Measurements from ENCODE around the gene DST. TPM values are rescaled to one million over a fixed set of nuclear protein-coding genes. Genes with fewer than 3 reads are reported as not detected.

Gene DST
- polyA plus RNA-seq, 2 donors: 57.2 to 59.3 TPM

- Histone ChIP-seq H3K27ac (ENCODE audit: low read depth in 2 of 2, low read length in 1 of 2) (no peak overlapping the region), H3K27me3 (ENCODE audit: control insufficient read depth in 1 of 2, insufficient read depth in 2 of 2, low read length in 2 of 2) (no peaks in the 10 kb centered on the region), H3K9me3 (ENCODE audit: control insufficient read depth in 2 of 2, insufficient read depth in 1 of 2, low read depth in 1 of 2, low read length in 1 of 2) (no peaks in the 10 kb centered on the region), H3K4me3 (ENCODE audit: low read depth in 1 of 2, low read length in 2 of 2) (no peak overlapping the region), H3K36me3 (ENCODE audit: control insufficient read depth in 2 of 2, insufficient read depth in 2 of 2, low read length in 1 of 2) (peaks cover 0 to 4% of the 10 kb centered on the region in 2 donors), H3K4me1 (ENCODE audit: control insufficient read depth in 2 of 2, insufficient read depth in 2 of 2, low read length in 1 of 2) (no peaks in the 10 kb centered on the region)
- WGBS, 2 donors: 88 to 89% methylated on average over 5 of the region's 5 CpGs
These were observed 165.4 kb downstream of the DST start for GRCh38 chr6:56477241-56477640.

- H3K36me3 ChIP-seq (ENCODE audit: control insufficient read depth in 2 of 2, insufficient read depth in 2 of 2, low read length in 1 of 2): peaks cover 2 to 4% of the 10 kb centered on the region in 2 donors
- H3K27ac ChIP-seq (ENCODE audit: low read depth in 2 of 2, low read length in 1 of 2): no peak overlapping the region
- WGBS, 2 donors: 48 to 55% methylated on average over 4 of the region's 4 CpGs
These were observed 166.8 kb downstream of the DST start for GRCh38 chr6:56475736-56476457.

GRCh38 chr6:56474532-56474931 lies 168.2 kb downstream of the DST start:
- H3K27me3 ChIP-seq (ENCODE audit: control insufficient read depth in 1 of 2, insufficient read depth in 2 of 2, low read length in 2 of 2): no peaks in the 10 kb centered on the region
- no peaks in the 10 kb centered on the region for H3K9me3 ChIP-seq (ENCODE audit: control insufficient read depth in 2 of 2, insufficient read depth in 1 of 2, low read depth in 1 of 2, low read length in 1 of 2)
- no peak overlapping the region for H3K27ac ChIP-seq (ENCODE audit: low read depth in 2 of 2, low read length in 1 of 2)
- no peaks in the 10 kb centered on the region for H3K4me1 ChIP-seq (ENCODE audit: control insufficient read depth in 2 of 2, insufficient read depth in 2 of 2, low read length in 1 of 2)
- 29 to 69% methylated on average over 1 of the region's 1 CpG for WGBS, 2 donors
- no peak overlapping the region for H3K4me3 ChIP-seq (ENCODE audit: low read depth in 1 of 2, low read length in 2 of 2)
- H3K36me3 ChIP-seq (ENCODE audit: control insufficient read depth in 2 of 2, insufficient read depth in 2 of 2, low read length in 1 of 2): peaks cover 2 to 4% of the 10 kb centered on the region in 2 donors

More at GRCh38 chr6:56475736-56476457, 166.8 kb downstream of the DST start:
- no peaks in the 10 kb centered on the region for H3K27me3 ChIP-seq (ENCODE audit: control insufficient read depth in 1 of 2, insufficient read depth in 2 of 2, low read length in 2 of 2)
- H3K4me3 ChIP-seq (ENCODE audit: low read depth in 1 of 2, low read length in 2 of 2): no peak overlapping the region
- no peaks in the 10 kb centered on the region for H3K4me1 ChIP-seq (ENCODE audit: control insufficient read depth in 2 of 2, insufficient read depth in 2 of 2, low read length in 1 of 2)
- H3K9me3 ChIP-seq (ENCODE audit: control insufficient read depth in 2 of 2, insufficient read depth in 1 of 2, low read depth in 1 of 2, low read length in 1 of 2): no peaks in the 10 kb centered on the region

- no peaks in the 10 kb centered on the region for H3K4me1 ChIP-seq (ENCODE audit: control insufficient read depth in 2 of 2, insufficient read depth in 2 of 2, low read length in 1 of 2)
- WGBS, 2 donors: 95 to 97% methylated on average over 13 of the region's 13 CpGs
- H3K36me3 ChIP-seq (ENCODE audit: control insufficient read depth in 2 of 2, insufficient read depth in 2 of 2, low read length in 1 of 2): peaks cover 4 to 8% of the 10 kb centered on the region in 2 donors
- H3K27me3 ChIP-seq (ENCODE audit: control insufficient read depth in 1 of 2, insufficient read depth in 2 of 2, low read length in 2 of 2): no peaks in the 10 kb centered on the region
- no peak overlapping the region for H3K27ac ChIP-seq (ENCODE audit: low read depth in 2 of 2, low read length in 1 of 2)
- no peak overlapping the region for H3K4me3 ChIP-seq (ENCODE audit: low read depth in 1 of 2, low read length in 2 of 2)
- H3K9me3 ChIP-seq (ENCODE audit: control insufficient read depth in 2 of 2, insufficient read depth in 1 of 2, low read depth in 1 of 2, low read length in 1 of 2): no peaks in the 10 kb centered on the region
These were observed 179.2 kb downstream of the DST start for GRCh38 chr6:56463443-56463842.

- H3K4me3 ChIP-seq (ENCODE audit: low read depth in 1 of 2, low read length in 2 of 2): no peak overlapping the region
- 86 to 92% methylated on average over 13 of the region's 13 CpGs for WGBS, 2 donors
- H3K9me3 ChIP-seq (ENCODE audit: control insufficient read depth in 2 of 2, insufficient read depth in 1 of 2, low read depth in 1 of 2, low read length in 1 of 2): no peaks in the 10 kb centered on the region
- peaks cover 4 to 8% of the 10 kb centered on the region in 2 donors for H3K36me3 ChIP-seq (ENCODE audit: control insufficient read depth in 2 of 2, insufficient read depth in 2 of 2, low read length in 1 of 2)
- H3K27ac ChIP-seq (ENCODE audit: low read depth in 2 of 2, low read length in 1 of 2): no peak overlapping the region
- H3K4me1 ChIP-seq (ENCODE audit: control insufficient read depth in 2 of 2, insufficient read depth in 2 of 2, low read length in 1 of 2): no peaks in the 10 kb centered on the region
- H3K27me3 ChIP-seq (ENCODE audit: control insufficient read depth in 1 of 2, insufficient read depth in 2 of 2, low read length in 2 of 2): no peaks in the 10 kb centered on the region
These were observed 183.5 kb downstream of the DST start for GRCh38 chr6:56459030-56459805.

GRCh38 chr6:56458324-56458884 lies 184.3 kb downstream of the DST start:
- Histone ChIP-seq H3K4me1 (ENCODE audit: control insufficient read depth in 2 of 2, insufficient read depth in 2 of 2, low read length in 1 of 2) (no peaks in the 10 kb centered on the region), H3K4me3 (ENCODE audit: low read depth in 1 of 2, low read length in 2 of 2) (no peak overlapping the region), H3K36me3 (ENCODE audit: control insufficient read depth in 2 of 2, insufficient read depth in 2 of 2, low read length in 1 of 2) (peaks cover 4% of the 10 kb centered on the region in 2 donors), H3K27me3 (ENCODE audit: control insufficient read depth in 1 of 2, insufficient read depth in 2 of 2, low read length in 2 of 2) (no peaks in the 10 kb centered on the region), H3K9me3 (ENCODE audit: control insufficient read depth in 2 of 2, insufficient read depth in 1 of 2, low read depth in 1 of 2, low read length in 1 of 2) (no peaks in the 10 kb centered on the region), H3K27ac (ENCODE audit: low read depth in 2 of 2, low read length in 1 of 2) (no peak overlapping the region)
- 64 to 84% methylated on average over 5 of the region's 5 CpGs for WGBS, 2 donors

- Histone ChIP-seq H3K27me3 (ENCODE audit: control insufficient read depth in 1 of 2, insufficient read depth in 2 of 2, low read length in 2 of 2) (no peaks in the 10 kb centered on the region), H3K36me3 (ENCODE audit: control insufficient read depth in 2 of 2, insufficient read depth in 2 of 2, low read length in 1 of 2) (peaks cover 3 to 4% of the 10 kb centered on the region in 2 donors), H3K4me3 (ENCODE audit: low read depth in 1 of 2, low read length in 2 of 2) (no peak overlapping the region), H3K4me1 (ENCODE audit: control insufficient read depth in 2 of 2, insufficient read depth in 2 of 2, low read length in 1 of 2) (no peaks in the 10 kb centered on the region), H3K27ac (ENCODE audit: low read depth in 2 of 2, low read length in 1 of 2) (no peak overlapping the region), H3K9me3 (ENCODE audit: control insufficient read depth in 2 of 2, insufficient read depth in 1 of 2, low read depth in 1 of 2, low read length in 1 of 2) (no peaks in the 10 kb centered on the region)
- 47 to 55% methylated on average over 2 of the region's 2 CpGs for WGBS, 2 donors
These were observed 185.9 kb downstream of the DST start for GRCh38 chr6:56456785-56457184.

- H3K9me3 ChIP-seq (ENCODE audit: control insufficient read depth in 2 of 2, insufficient read depth in 1 of 2, low read depth in 1 of 2, low read length in 1 of 2): no peaks in the 10 kb centered on the region
- no peak overlapping the region for H3K4me3 ChIP-seq (ENCODE audit: low read depth in 1 of 2, low read length in 2 of 2)
- no peaks in the 10 kb centered on the region for H3K27me3 ChIP-seq (ENCODE audit: control insufficient read depth in 1 of 2, insufficient read depth in 2 of 2, low read length in 2 of 2)
- WGBS, 2 donors: 34 to 42% methylated on average over 2 of the region's 2 CpGs
- H3K27ac ChIP-seq (ENCODE audit: low read depth in 2 of 2, low read length in 1 of 2): no peak overlapping the region
- H3K36me3 ChIP-seq (ENCODE audit: control insufficient read depth in 2 of 2, insufficient read depth in 2 of 2, low read length in 1 of 2): no peaks in the 10 kb centered on the region
- no peaks in the 10 kb centered on the region for H3K4me1 ChIP-seq (ENCODE audit: control insufficient read depth in 2 of 2, insufficient read depth in 2 of 2, low read length in 1 of 2)
These were observed 191.6 kb downstream of the DST start for GRCh38 chr6:56450882-56451739.

GRCh38 chr6:56450376-56450775 lies 192.3 kb downstream of the DST start:
- no peak overlapping the region for H3K27ac ChIP-seq (ENCODE audit: low read depth in 2 of 2, low read length in 1 of 2)
- no peak overlapping the region for H3K4me3 ChIP-seq (ENCODE audit: low read depth in 1 of 2, low read length in 2 of 2)
- WGBS, 2 donors: 70 to 71% methylated on average over 3 of the region's 3 CpGs
- no peaks in the 10 kb centered on the region for H3K36me3 ChIP-seq (ENCODE audit: control insufficient read depth in 2 of 2, insufficient read depth in 2 of 2, low read length in 1 of 2)
- no peaks in the 10 kb centered on the region for H3K27me3 ChIP-seq (ENCODE audit: control insufficient read depth in 1 of 2, insufficient read depth in 2 of 2, low read length in 2 of 2)
- no peaks in the 10 kb centered on the region for H3K9me3 ChIP-seq (ENCODE audit: control insufficient read depth in 2 of 2, insufficient read depth in 1 of 2, low read depth in 1 of 2, low read length in 1 of 2)
- no peaks in the 10 kb centered on the region for H3K4me1 ChIP-seq (ENCODE audit: control insufficient read depth in 2 of 2, insufficient read depth in 2 of 2, low read length in 1 of 2)

All from esophagus (tissue), 2 donors.